Brain microvascular endothelial cell (primary cell): ENCODE data around the gene DUSP1.
"Not testable (repeated sequence)": the region's sequence is repeated elsewhere in the genome, so short reads cannot be mapped to it uniquely, and the experiment has no call there.

Experiments used
- DNase-seq: peaks from one replicate; pipeline ENCODE4 v3.0.0-alpha.2; 2020
- H3K27ac ChIP-seq: fragments of 250-450 bp; sonication (Bioruptor Pico); 2 replicates; pipeline ENCODE4 v1.5.1; 2020; ENCODE audit warnings: mild to moderate bottlenecking, moderate library complexity
- H3K27me3 ChIP-seq: fragments of 250-450 bp; sonication (Bioruptor Pico); replicated peaks from 2 replicates; pipeline ENCODE4 v1.5.1; 2020; ENCODE audit warnings: mild to moderate bottlenecking
- H3K36me3 ChIP-seq: fragments of 250-450 bp; sonication (Bioruptor Pico); replicated peaks from 2 replicates; pipeline ENCODE4 v1.5.1; 2020; ENCODE audit warnings: mild to moderate bottlenecking
- H3K4me3 ChIP-seq: 2 replicates; pipeline ENCODE4 v1.5.1; 2011; ENCODE audit warnings: low read depth, mild to moderate bottlenecking, control low read depth, low read length, moderate library complexity
- in situ Hi-C: cut with HindIII; loops from 2 replicates; pipeline ENCODE4 v1.10.0; 2017; ENCODE audit warnings: low sequenced_read_pairs, low pct_ligation_motif_present
- TF ChIP-seq, protein P1 (sequence below): IDR thresholded peaks from 2 replicates; pipeline ENCODE4 v1.5.1; 2011; ENCODE audit warnings: low read depth, mild to moderate bottlenecking, moderate library complexity, low read length, control low read depth, inconsistent platforms; ENCODE audit errors: missing control alignments

Gene DUSP1

GRCh38 chr5:172816925-172817562 is 46.0 kb upstream of the DUSP1 start:
- peak; percentile 89 for DNase-seq
- peak overlapping the region; percentile 44 for H3K27ac ChIP-seq
- in situ Hi-C loops = no loop called here
- no peaks in the 10 kb centered on the region for H3K27me3 ChIP-seq
- TF ChIP-seq, protein P1, sequence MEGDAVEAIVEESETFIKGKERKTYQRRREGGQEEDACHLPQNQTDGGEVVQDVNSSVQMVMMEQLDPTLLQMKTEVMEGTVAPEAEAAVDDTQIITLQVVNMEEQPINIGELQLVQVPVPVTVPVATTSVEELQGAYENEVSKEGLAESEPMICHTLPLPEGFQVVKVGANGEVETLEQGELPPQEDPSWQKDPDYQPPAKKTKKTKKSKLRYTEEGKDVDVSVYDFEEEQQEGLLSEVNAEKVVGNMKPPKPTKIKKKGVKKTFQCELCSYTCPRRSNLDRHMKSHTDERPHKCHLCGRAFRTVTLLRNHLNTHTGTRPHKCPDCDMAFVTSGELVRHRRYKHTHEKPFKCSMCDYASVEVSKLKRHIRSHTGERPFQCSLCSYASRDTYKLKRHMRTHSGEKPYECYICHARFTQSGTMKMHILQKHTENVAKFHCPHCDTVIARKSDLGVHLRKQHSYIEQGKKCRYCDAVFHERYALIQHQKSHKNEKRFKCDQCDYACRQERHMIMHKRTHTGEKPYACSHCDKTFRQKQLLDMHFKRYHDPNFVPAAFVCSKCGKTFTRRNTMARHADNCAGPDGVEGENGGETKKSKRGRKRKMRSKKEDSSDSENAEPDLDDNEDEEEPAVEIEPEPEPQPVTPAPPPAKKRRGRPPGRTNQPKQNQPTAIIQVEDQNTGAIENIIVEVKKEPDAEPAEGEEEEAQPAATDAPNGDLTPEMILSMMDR = no peak
- no peaks in the 10 kb centered on the region for H3K36me3 ChIP-seq
- no peak overlapping the region for H3K4me3 ChIP-seq

- Histone ChIP-seq H3K27ac (no peak overlapping the region), H3K36me3 (no peaks in the 10 kb centered on the region), H3K27me3 (no peaks in the 10 kb centered on the region), H3K4me3 (no peak overlapping the region)
- no peak for DNase-seq
- TF ChIP-seq, protein P1 = no peak
- in situ Hi-C loops = no loop called here
Measured at GRCh38 chr5:172815631-172816030, 44.6 kb upstream of the DUSP1 start.

GRCh38 chr5:172810996-172811395 is 40.0 kb upstream of the DUSP1 start:
- H3K4me3 ChIP-seq, DNase-seq, in situ Hi-C loops, H3K27me3 ChIP-seq, H3K27ac ChIP-seq, H3K36me3 ChIP-seq: not testable (repeated sequence)

- in situ Hi-C loops = no loop called here
- TF ChIP-seq, protein P1 = no peak
- no peak overlapping the region for H3K27ac ChIP-seq
Measured at GRCh38 chr5:172809774-172810173, 38.8 kb upstream of the DUSP1 start.

DNA sequence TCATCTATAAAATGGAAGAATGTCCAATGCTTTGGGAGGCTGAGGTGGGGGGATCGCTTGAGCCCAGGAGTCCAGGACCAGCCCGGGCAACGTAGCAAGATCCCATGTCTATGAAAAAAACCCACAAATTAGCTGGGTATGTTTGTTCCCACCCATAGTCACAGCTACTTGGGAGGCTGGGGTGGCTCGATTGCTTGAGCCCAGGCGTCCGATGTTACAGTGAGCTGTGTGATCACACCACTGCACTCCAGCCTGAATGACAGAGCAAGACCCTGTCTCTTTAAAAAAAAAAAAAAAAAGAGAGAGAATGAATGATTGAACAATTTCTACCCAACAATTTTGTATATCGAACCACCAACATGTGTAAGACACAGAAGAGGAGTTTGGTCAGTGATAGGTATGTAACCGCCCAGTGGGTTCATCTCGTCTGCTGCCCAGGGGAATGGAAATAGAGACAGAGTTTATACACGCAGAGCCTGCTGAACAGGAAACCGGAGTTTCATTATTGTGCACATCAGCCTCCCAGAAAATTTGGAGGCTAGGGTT is 36.8 kb upstream of the DUSP1 start:
- TF ChIP-seq, protein P1 = no peak
- no peak for DNase-seq
- Histone ChIP-seq H3K27ac (peak overlapping the region; percentile 92), H3K27me3 (no peaks in the 10 kb centered on the region), H3K4me3 (no peak overlapping the region), H3K36me3 (no peaks in the 10 kb centered on the region)
- in situ Hi-C loops = no loop called here

More at GRCh38 chr5:172809774-172810173, 38.8 kb upstream of the DUSP1 start:
- no peak for DNase-seq
- Histone ChIP-seq H3K36me3 (no peaks in the 10 kb centered on the region), H3K27me3 (no peaks in the 10 kb centered on the region), H3K4me3 (no peak overlapping the region)

- in situ Hi-C loops = no loop called here
- Histone ChIP-seq H3K36me3 (no peaks in the 10 kb centered on the region), H3K27ac (peak overlapping the region; percentile 92), H3K27me3 (no peaks in the 10 kb centered on the region), H3K4me3 (peak overlapping the region; percentile 15)
- TF ChIP-seq, protein P1 = no peak
- peak; percentile 91 for DNase-seq
Measured at GRCh38 chr5:172806897-172807672, 36.1 kb upstream of the DUSP1 start.
